ENCODE measurements around the gene CTAGE9. TPM values are rescaled to one million over a fixed set of nuclear protein-coding genes. Genes with fewer than 3 reads are reported as not detected.

The CTAGE9 gene
- total RNA-seq, 2 experiments from 2014 or later = not detected

DNA sequence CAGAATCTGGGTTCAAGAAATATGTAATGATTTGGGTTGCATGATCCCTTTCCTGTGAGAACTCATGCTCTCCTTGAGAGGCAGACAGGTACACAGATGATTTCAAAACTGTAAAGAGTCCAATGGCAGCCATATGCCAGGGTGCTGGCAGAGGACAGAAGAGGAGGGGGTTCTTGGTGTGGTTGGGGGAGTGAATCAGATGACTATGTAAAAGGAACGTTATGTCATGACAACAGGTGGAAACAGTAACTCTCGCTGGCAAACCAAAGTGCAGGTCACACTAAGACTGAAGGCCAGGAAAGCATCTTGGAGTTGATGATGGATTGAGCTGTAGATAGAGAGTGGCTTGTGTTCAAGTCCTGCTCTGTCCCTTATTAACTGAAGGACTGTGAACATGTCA lies 29.9 kb downstream of the CTAGE9 start:
- Mint-ChIP-seq H3K4me3 (no peak overlapping the region), H3K36me3 (no peaks in the 10 kb centered on the region), H3K4me1 (peaks cover 16% of the 10 kb centered on the region), H3K27me3 (peaks cover 16% of the 10 kb centered on the region), H3K27ac (no peak overlapping the region), H3K9me3 (ENCODE audit: low read depth) (no peaks in the 10 kb centered on the region)
- CTCF ChIA-PET = no interaction called here
- DNase-seq (no peak), ATAC-seq (no peak)

DNA sequence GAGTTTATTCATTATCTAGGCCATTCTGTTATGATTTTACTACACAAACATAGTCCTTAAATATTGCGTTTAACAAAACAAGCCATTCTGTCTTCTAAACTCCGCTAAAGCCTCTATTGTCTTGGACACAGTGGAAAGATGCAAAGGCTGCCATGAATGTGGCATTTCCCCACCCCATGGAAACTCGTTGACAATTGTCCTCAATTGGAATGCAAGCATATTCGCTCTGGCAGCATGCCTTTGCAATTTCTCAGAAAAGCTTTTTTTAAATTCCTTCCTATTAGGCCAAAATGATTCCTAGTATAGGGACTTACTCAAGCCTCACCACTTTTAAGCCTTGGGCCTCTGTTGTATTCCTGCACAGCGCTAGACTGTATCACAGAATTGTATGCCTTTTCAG lies 32.4 kb downstream of the CTAGE9 start:
- DNase-seq (no peak), ATAC-seq (no peak)
- CTCF ChIA-PET = no interaction called here
- no peak overlapping the region for H3K27ac Mint-ChIP-seq
- H3K4me1 Mint-ChIP-seq = peaks cover 5% of the 10 kb centered on the region
- peaks cover 16% of the 10 kb centered on the region for H3K27me3 Mint-ChIP-seq
- H3K4me3 Mint-ChIP-seq = no peak overlapping the region
- no peaks in the 10 kb centered on the region for H3K9me3 Mint-ChIP-seq (ENCODE audit: low read depth)
- H3K36me3 Mint-ChIP-seq = no peaks in the 10 kb centered on the region

DNA sequence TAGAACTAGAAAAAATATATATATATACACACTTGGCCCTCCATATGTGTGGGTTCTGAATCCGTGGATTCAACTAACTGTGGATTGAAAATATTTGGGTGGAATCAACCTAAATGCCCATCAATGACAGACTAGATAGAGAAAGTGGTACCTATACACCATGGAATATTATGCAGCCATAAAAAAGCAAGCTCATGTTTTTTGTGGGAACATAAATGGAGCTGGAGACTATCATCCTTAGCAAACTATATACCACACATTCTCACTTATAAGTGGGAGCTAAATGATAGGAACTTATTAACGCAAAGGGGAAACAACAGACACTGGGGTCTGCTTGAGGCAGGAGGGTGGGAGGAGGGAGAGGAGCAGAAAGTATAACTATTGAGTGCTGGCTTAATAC lies 37.6 kb downstream of the CTAGE9 start:
- H3K27me3 Mint-ChIP-seq = no peaks in the 10 kb centered on the region
- ATAC-seq = no peak
- no peak for DNase-seq
- no peaks in the 10 kb centered on the region for H3K9me3 Mint-ChIP-seq (ENCODE audit: low read depth)
- H3K27ac Mint-ChIP-seq = no peak overlapping the region
- no peak overlapping the region for H3K4me3 Mint-ChIP-seq
- peaks cover 2% of the 10 kb centered on the region for H3K36me3 Mint-ChIP-seq
- CTCF ChIA-PET = no interaction called here
- no peaks in the 10 kb centered on the region for H3K4me1 Mint-ChIP-seq

DNA sequence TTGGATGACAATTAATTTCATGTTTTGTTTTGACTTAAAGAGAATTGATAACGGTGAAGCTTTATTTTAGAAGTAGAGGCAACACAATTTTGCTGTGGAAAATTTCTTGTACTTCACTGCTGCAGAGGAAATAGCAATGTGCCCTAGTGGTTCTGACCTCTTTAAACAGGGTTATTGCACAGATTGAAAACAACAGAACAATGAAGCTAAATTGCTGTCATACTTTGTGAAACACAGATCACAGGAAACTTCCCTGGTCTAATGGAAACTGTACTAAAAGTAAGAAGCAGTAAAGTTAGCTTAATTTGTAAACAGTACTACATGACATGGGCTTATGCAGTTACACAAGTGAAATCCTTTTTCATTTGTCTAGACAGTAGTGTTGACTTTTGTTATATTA lies 40.9 kb downstream of the CTAGE9 start:
- CTCF ChIA-PET = interaction anchor here (0.7 kb wide), 1 partner anchor 19 kb away, joined by 3 read pairs; no protein-coding TSS in a partner anchor

DNA sequence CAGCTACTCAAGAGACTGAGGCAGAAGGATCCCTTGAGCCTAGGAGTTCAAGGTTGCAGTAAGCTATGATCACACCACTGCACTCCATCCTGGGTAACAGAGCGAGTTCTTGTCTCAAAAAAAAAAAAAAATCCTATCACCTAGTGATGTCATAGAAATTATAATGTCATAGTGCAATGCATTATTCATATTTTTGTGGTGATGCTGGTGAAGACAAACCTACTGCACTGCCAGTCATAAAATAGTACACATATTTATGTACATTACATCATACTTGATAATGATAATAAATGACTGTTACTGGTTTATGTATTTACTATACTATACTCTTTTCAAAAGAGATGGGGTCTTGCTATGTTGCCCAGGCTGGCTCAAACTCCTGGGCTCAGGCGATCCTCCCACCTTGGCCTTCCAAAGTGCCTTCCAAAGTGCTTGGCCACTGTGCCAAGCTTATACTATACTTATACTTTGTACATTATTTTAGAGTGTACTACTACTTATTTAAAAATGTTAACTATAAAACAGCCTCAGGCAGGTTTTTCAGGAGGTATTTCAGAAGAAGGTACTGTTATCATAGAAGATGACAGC lies 47.1 kb downstream of the CTAGE9 start:
- CTCF ChIA-PET = interaction anchor here (1.3 kb wide), 1 partner anchor 24 kb away, joined by 3 read pairs; no protein-coding TSS in a partner anchor
- H3K36me3 Mint-ChIP-seq = peaks cover 3% of the 10 kb centered on the region

More for the DNA sequence above, 40.9 kb downstream of the CTAGE9 start:
- H3K9me3 Mint-ChIP-seq (ENCODE audit: low read depth) = no peaks in the 10 kb centered on the region
- H3K36me3 Mint-ChIP-seq = peaks cover 2% of the 10 kb centered on the region
- H3K4me3 Mint-ChIP-seq = no peak overlapping the region
- H3K27ac Mint-ChIP-seq = no peak overlapping the region
- no peak for ATAC-seq
- no peaks in the 10 kb centered on the region for H3K4me1 Mint-ChIP-seq
- H3K27me3 Mint-ChIP-seq = peaks cover 16% of the 10 kb centered on the region
- no peak for DNase-seq

DNA sequence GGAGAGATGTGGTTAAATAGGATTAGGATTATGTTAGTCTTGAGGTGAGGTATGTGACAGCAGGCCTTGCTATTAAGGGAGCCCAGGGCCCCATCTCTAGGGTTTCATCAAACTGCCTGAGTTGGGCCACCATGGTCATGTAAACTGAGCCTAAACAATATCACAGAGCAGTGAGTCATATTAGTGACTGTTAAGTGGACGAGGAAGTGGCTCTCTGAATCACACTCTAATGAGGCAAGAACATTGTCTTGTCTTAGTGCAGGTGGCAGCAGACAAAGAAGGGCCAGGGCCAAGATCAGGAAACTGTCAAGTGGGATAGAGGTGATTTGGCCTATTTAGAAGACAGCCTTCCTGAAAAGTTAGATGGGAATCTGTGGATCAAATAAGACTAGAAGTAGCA lies 50.6 kb downstream of the CTAGE9 start:
- H3K4me3 Mint-ChIP-seq = no peak overlapping the region
- H3K9me3 Mint-ChIP-seq (ENCODE audit: low read depth) = no peaks in the 10 kb centered on the region
- ATAC-seq = no peak
- H3K27ac Mint-ChIP-seq = no peak overlapping the region
- DNase-seq = no peak
- no peaks in the 10 kb centered on the region for H3K27me3 Mint-ChIP-seq
- peaks cover 3% of the 10 kb centered on the region for H3K36me3 Mint-ChIP-seq
- CTCF ChIA-PET = no interaction called here
- peaks cover 8% of the 10 kb centered on the region for H3K4me1 Mint-ChIP-seq

More for the DNA sequence above, 47.1 kb downstream of the CTAGE9 start:
- H3K27me3 Mint-ChIP-seq = peaks cover 16% of the 10 kb centered on the region
- H3K4me3 Mint-ChIP-seq = no peak overlapping the region
- peaks cover 3% of the 10 kb centered on the region for H3K4me1 Mint-ChIP-seq
- DNase-seq (no peak), ATAC-seq (no peak)
- no peak overlapping the region for H3K27ac Mint-ChIP-seq
- no peaks in the 10 kb centered on the region for H3K9me3 Mint-ChIP-seq (ENCODE audit: low read depth)

Other genes starting within 250 kb of the CTAGE9 start
- not detected for gene ARG1, start 137.8 kb downstream of the CTAGE9 start, total RNA-seq
- 10 to 100 TPM; 28.4 to 33.1 TPM for gene MED23, start 82.8 kb downstream of the CTAGE9 start, total RNA-seq
- gene ENPP3, start 73.7 kb downstream of the CTAGE9 start, total RNA-seq = 1 to 10 TPM in 1 of 2 experiments, under 1 TPM in 1; 0.93 to 1.4 TPM
- gene OR2A4, start 9.6 kb downstream of the CTAGE9 start, total RNA-seq = not detected
- gene ENPP1, start 97.0 kb upstream of the CTAGE9 start, total RNA-seq = under 1 TPM; 0.15 to 0.47 TPM
- not detected for gene CCN2, start 240.4 kb upstream of the CTAGE9 start, total RNA-seq